ENCODE measurements around the gene ZDHHC9. TPM values are rescaled to one million over a fixed set of nuclear protein-coding genes. Genes with fewer than 3 reads are reported as not detected.

The ZDHHC9 gene
- total RNA-seq, 1 donor from 2014 or later: 64.0 TPM

GRCh38 chrX:129762448-129762847 lies 81.2 kb downstream of the ZDHHC9 start:
- no peak overlapping the region for H3K9ac ChIP-seq (ENCODE audit: low read length)

GRCh38 chrX:129761596-129761995 lies 82.1 kb downstream of the ZDHHC9 start:
- Mint-ChIP-seq H3K27ac (ENCODE audit: unreplicated experiment) (no peak overlapping the region), H3K9me3 (ENCODE audit: unreplicated experiment) (no peaks in the 10 kb centered on the region), H3K27me3 (ENCODE audit: low read depth, unreplicated experiment) (peaks cover 6% of the 10 kb centered on the region), H3K4me3 (ENCODE audit: unreplicated experiment) (no peak overlapping the region), H3K4me1 (ENCODE audit: low read depth, unreplicated experiment) (no peaks in the 10 kb centered on the region), H3K36me3 (ENCODE audit: low read depth, unreplicated experiment) (no peaks in the 10 kb centered on the region)
- no peaks in the 10 kb centered on the region for H3K36me3 ChIP-seq (ENCODE audit: insufficient read depth, low read length)
- TF ChIP-seq CTCF (IDR thresholded peaks at IDR 0.05; ENCODE audit: insufficient read depth, low read depth, low read length) (no peak), EZH2 (IDR thresholded peaks at IDR 0.05; ENCODE audit: insufficient read depth, low read length) (no peak)
- no peaks in the 10 kb centered on the region for H3K9me3 ChIP-seq (ENCODE audit: insufficient read depth, low read depth, low read length)
- H3K4me1 ChIP-seq (ENCODE audit: insufficient read depth, low read length): peaks cover 13% of the 10 kb centered on the region
- no peak overlapping the region for H3K27ac ChIP-seq (ENCODE audit: low read depth, low read length)
- FAIRE-seq (peak; percentile 74), DNase-seq (ENCODE audit: low read depth) (no peak)
- H4K20me1 ChIP-seq (ENCODE audit: insufficient read depth, low read length): no peaks in the 10 kb centered on the region
- no peaks in the 10 kb centered on the region for H3K79me2 ChIP-seq (ENCODE audit: insufficient read depth, low read length)
- H3K9ac ChIP-seq (ENCODE audit: low read length): no peak overlapping the region
- no peak overlapping the region for H3K4me3 ChIP-seq (ENCODE audit: insufficient read depth, low read depth, low read length)
- H2AFZ ChIP-seq (ENCODE audit: low read depth, low read length): no peak overlapping the region
- H3K27me3 ChIP-seq (ENCODE audit: insufficient read depth, low read length): no peaks in the 10 kb centered on the region
- no peak overlapping the region for H3K4me2 ChIP-seq (ENCODE audit: low read length)

More at GRCh38 chrX:129762448-129762847, 81.2 kb downstream of the ZDHHC9 start:
- Histone ChIP-seq H3K4me1 (ENCODE audit: insufficient read depth, low read length) (peaks cover 13% of the 10 kb centered on the region), H3K4me3 (ENCODE audit: insufficient read depth, low read depth, low read length) (no peak overlapping the region), H3K27ac (ENCODE audit: low read depth, low read length) (no peak overlapping the region), H3K79me2 (ENCODE audit: insufficient read depth, low read length) (no peaks in the 10 kb centered on the region), H3K27me3 (ENCODE audit: insufficient read depth, low read length) (no peaks in the 10 kb centered on the region), H3K9me3 (ENCODE audit: insufficient read depth, low read depth, low read length) (no peaks in the 10 kb centered on the region), H2AFZ (ENCODE audit: low read depth, low read length) (no peak overlapping the region), H3K4me2 (ENCODE audit: low read length) (no peak overlapping the region), H3K36me3 (ENCODE audit: insufficient read depth, low read length) (no peaks in the 10 kb centered on the region), H4K20me1 (ENCODE audit: insufficient read depth, low read length) (no peaks in the 10 kb centered on the region)
- Mint-ChIP-seq H3K27me3 (ENCODE audit: low read depth, unreplicated experiment) (peaks cover 8% of the 10 kb centered on the region), H3K9me3 (ENCODE audit: unreplicated experiment) (no peaks in the 10 kb centered on the region), H3K27ac (ENCODE audit: unreplicated experiment) (no peak overlapping the region), H3K36me3 (ENCODE audit: low read depth, unreplicated experiment) (no peaks in the 10 kb centered on the region), H3K4me1 (ENCODE audit: low read depth, unreplicated experiment) (no peaks in the 10 kb centered on the region), H3K4me3 (ENCODE audit: unreplicated experiment) (no peak overlapping the region)
- no peak for DNase-seq (ENCODE audit: low read depth)
- FAIRE-seq: peak; percentile 83
- no peak for TF ChIP-seq EZH2 (IDR thresholded peaks at IDR 0.05; ENCODE audit: insufficient read depth, low read length)
- no peak for TF ChIP-seq CTCF (IDR thresholded peaks at IDR 0.05; ENCODE audit: insufficient read depth, low read depth, low read length)

- no peaks in the 10 kb centered on the region for H3K36me3 Mint-ChIP-seq (ENCODE audit: low read depth, unreplicated experiment)
- H3K4me3 Mint-ChIP-seq (ENCODE audit: unreplicated experiment): no peak overlapping the region
- H3K4me1 ChIP-seq (ENCODE audit: insufficient read depth, low read length): peaks cover 13% of the 10 kb centered on the region
- no peaks in the 10 kb centered on the region for H3K9me3 Mint-ChIP-seq (ENCODE audit: unreplicated experiment)
- no peak overlapping the region for H3K27ac Mint-ChIP-seq (ENCODE audit: unreplicated experiment)
- TF ChIP-seq CTCF (IDR thresholded peaks at IDR 0.05; ENCODE audit: insufficient read depth, low read depth, low read length) (no peak), EZH2 (IDR thresholded peaks at IDR 0.05; ENCODE audit: insufficient read depth, low read length) (no peak)
- H3K9ac ChIP-seq (ENCODE audit: low read length): no peak overlapping the region
- H3K79me2 ChIP-seq (ENCODE audit: insufficient read depth, low read length): no peaks in the 10 kb centered on the region
- H2AFZ ChIP-seq (ENCODE audit: low read depth, low read length): no peak overlapping the region
- no peaks in the 10 kb centered on the region for H3K27me3 ChIP-seq (ENCODE audit: insufficient read depth, low read length)
- no peak overlapping the region for H3K27ac ChIP-seq (ENCODE audit: low read depth, low read length)
- H3K36me3 ChIP-seq (ENCODE audit: insufficient read depth, low read length): no peaks in the 10 kb centered on the region
- DNase-seq (ENCODE audit: low read depth): no peak
- no peak for FAIRE-seq
- peaks cover 6% of the 10 kb centered on the region for H3K27me3 Mint-ChIP-seq (ENCODE audit: low read depth, unreplicated experiment)
- H3K9me3 ChIP-seq (ENCODE audit: insufficient read depth, low read depth, low read length): no peaks in the 10 kb centered on the region
- H3K4me2 ChIP-seq (ENCODE audit: low read length): no peak overlapping the region
- H4K20me1 ChIP-seq (ENCODE audit: insufficient read depth, low read length): no peaks in the 10 kb centered on the region
- no peaks in the 10 kb centered on the region for H3K4me1 Mint-ChIP-seq (ENCODE audit: low read depth, unreplicated experiment)
- no peak overlapping the region for H3K4me3 ChIP-seq (ENCODE audit: insufficient read depth, low read depth, low read length)
Measured at GRCh38 chrX:129760981-129761380, 82.7 kb downstream of the ZDHHC9 start.

Measured in astrocyte (in vitro differentiated cells and primary cell).